HG03575 (cell line): Measurements from ENCODE around the gene MAPT.

Experiments used
- ATAC-seq: cut with Tn5 transposase; IDR thresholded peaks from one replicate; pipeline ENCODE4 v1.9.1; 2021; ENCODE audit not compliant: unreplicated experiment, insufficient number of reproducible peaks, low FRiP score; ENCODE audit errors: extremely low read depth

The MAPT gene

GRCh38 chr17:45962221-45962972 lies 68.0 kb downstream of the MAPT start:
- ATAC-seq, result no peak

- ATAC-seq, result no peak
These were observed 68.9 kb downstream of the MAPT start for GRCh38 chr17:45963283-45963682.

GRCh38 chr17:45963889-45964288 lies 69.5 kb downstream of the MAPT start:
- no peak for ATAC-seq

GRCh38 chr17:45964634-45965033 lies 70.3 kb downstream of the MAPT start:
- ATAC-seq, result no peak

DNA sequence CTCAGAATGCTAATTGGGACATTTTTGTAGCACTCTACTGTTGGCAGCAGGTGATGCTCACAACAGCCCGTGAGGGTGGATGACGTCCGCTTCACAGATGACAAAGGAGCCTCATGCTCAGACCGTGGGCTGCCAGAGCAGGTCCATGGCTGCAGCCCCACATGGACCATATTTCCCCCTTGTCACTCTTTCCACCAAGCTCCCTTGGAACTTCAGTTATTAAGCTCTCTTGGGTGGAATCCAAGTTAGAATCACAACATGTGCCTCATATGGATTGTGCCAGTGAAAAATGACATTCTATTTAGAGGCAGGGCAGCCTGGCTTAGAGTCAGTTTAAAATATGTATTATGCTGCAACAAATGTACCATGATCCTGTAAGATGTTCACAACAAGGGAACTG lies 71.5 kb downstream of the MAPT start:
- ATAC-seq, result no peak

DNA sequence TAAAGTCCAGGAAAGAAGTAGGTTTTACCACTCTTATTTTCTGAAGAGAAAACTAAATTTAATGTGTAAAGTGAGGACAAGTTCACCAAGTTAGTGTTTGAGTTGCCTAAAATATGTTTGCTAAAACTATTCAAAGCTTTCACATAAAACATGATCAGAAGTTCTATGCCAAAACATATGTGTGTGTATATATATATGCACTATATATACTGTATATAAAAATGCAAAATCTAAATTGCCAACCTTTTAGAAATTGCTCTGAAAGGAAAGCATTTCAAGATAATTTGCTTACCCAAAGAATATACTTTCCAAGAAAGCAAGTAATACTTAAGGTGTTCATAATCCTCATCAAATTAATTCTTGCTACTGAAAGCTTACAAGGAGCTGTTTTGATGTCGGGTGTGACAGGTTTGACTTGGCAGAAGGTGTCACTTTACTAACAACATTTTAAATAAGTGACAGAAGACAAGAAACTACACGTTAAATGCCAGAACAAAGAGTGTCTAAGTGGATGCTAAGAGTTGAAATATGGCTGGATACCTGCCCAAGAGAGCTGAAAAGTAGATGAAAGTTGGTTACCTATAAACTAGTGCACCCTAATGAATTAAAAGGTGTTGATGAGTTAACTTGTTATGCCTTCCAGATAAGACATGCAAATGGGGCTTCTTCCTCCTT lies 72.4 kb downstream of the MAPT start:
- no peak for ATAC-seq

GRCh38 chr17:45967378-45967777 lies 73.0 kb downstream of the MAPT start:
- no peak for ATAC-seq

- no peak for ATAC-seq
These were observed 74.4 kb downstream of the MAPT start for GRCh38 chr17:45968732-45969131.

DNA sequence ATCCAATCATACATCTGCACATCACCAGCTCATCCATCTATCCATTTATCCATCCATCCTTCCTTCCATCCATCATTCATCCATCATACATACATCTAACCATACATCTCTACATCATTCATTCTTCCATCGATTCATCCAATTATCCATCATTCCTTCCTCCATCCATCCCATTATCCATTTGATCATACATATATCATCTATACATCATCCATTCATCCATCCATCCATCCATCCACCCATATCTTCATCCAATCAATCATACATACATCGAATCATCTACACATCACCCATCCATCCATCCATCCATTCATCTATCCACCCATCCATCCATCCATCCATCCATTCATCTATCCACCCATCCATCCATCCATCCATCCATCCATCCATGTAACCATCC lies 75.4 kb downstream of the MAPT start:
- ATAC-seq, result no peak

DNA sequence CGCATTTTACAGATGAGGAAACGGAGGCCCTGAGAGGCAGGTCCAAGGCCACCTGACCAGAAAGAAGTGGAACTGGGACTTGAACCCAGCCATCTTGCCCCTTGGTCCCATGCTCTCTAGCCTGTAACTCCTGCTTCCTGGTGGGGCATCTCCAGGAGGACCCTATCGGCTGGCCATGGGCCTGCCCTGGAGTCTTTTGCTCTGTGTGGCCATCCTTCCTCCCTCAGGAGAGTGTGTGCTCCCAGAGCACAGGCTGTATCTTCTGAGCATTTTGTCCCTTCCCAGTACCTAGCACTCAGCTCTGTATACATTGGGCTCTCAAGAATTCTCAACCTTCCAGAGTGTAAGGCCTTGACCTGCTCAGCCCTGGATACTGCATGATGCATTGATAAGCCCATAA lies 76.3 kb downstream of the MAPT start:
- ATAC-seq, result no peak

DNA sequence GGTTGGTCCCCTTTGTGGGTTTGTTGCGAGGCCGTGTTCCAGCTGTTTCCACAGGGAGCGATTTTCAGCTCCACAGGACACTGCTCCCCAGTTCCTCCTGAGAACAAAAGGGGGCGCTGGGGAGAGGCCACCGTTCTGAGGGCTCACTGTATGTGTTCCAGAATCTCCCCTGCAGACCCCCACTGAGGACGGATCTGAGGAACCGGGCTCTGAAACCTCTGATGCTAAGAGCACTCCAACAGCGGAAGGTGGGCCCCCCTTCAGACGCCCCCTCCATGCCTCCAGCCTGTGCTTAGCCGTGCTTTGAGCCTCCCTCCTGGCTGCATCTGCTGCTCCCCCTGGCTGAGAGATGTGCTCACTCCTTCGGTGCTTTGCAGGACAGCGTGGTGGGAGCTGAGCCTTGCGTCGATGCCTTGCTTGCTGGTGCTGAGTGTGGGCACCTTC lies 77.4 kb downstream of the MAPT start:
- no peak for ATAC-seq

- no peak for ATAC-seq
These were observed 78.2 kb downstream of the MAPT start for GRCh38 chr17:45972531-45972930.

DNA sequence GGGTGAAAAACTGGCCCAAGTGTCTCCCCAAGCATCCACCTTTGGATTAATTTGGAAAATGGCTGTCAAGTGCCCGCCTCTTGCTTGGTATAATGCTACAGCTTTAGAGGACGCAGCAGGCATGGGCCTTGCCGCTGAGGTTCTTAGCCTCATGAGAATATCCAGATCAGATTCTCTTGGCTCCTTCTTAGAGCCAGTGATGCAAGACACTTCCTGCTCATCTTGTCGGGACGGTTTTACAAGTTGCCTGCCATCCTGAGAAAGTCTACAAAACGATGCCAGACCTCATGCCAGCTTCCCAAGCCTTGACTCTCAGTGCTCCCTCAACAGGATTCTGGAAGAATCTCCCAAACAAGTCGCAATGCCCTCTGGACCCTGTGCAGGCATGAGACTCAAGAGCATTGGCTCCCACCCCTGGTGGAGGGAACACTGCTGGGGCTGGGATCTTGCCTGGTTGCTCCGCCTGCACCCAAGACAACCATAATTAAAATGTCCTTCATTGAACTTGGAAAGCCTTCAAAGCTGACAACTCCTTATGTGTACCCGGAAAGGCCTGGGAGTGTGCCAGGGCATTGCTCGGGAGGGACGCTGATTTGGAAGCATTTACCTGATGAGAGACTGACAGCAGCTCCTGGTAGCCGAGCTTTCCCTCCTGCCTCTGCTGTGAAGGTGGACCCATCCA lies 78.9 kb downstream of the MAPT start:
- no peak for ATAC-seq

DNA sequence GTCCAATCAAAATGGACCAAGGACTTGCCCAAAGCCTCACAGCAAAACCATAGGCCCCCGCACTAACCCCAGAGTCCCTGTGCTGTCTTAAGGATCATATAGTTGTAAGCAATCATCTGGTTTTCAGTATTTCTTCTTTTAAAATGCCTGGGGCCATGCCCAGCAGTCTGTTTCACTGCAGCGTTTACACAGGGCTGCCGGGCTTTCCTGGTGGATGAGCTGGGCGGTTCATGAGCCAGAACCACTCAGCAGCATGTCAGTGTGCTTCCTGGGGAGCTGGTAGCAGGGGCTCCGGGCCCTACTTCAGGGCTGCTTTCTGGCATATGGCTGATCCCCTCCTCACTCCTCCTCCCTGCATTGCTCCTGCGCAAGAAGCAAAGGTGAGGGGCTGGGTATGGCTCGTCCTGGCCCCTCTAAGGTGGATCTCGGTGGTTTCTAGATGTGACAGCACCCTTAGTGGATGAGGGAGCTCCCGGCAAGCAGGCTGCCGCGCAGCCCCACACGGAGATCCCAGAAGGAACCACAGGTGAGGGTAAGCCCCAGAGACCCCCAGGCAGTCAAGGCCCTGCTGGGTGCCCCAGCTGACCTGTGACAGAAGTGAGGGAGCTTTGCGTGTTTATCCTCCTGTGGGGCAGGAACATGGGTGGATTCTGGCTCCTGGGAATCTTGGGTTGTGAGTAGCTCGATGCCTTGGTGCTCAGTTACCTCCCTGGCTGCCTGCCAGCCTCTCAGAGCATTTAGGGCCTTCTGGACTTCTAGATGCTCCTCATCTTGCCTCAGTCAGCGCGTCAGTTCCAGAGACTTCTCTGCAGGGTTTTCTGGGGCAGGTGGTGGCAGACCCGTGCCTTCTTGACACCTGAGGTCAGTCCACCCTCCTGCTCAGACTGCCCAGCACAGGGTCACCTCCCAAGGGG lies 79.8 kb downstream of the MAPT start:
- ATAC-seq, result no peak

- ATAC-seq, result no peak
These were observed 80.7 kb downstream of the MAPT start for GRCh38 chr17:45974916-45975630.

GRCh38 chr17:45975640-45976295 lies 81.4 kb downstream of the MAPT start:
- no peak for ATAC-seq

DNA sequence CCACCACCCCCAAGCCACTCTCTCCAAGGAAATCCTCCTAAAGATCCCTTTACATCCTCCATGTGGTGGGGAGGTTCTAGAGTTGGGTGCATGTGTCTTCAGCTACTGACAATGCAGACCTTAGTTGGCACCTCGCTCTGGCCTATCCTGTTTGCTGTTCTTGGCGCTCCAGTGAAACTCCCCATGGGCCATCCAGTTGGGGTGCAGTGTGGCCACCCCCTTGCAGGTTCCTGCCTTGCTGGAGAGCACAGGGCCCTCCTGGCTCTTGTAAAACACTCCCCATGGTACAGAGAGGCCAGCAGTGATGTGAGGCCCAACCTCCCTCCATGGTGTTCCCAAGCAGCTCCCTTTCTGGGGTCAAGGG lies 82.0 kb downstream of the MAPT start:
- no peak for ATAC-seq
